ENCODE measurements around the gene LYSET. TPM values are rescaled to one million over a fixed set of nuclear protein-coding genes. Genes with fewer than 3 reads are reported as not detected.
"Not testable (repeated sequence)": the region's sequence is repeated elsewhere in the genome, so short reads cannot be mapped to it uniquely, and the experiment has no call there.

LYSET gene
- total and polyA plus RNA-seq, 4 donors: 12.7 to 42.2 (median 15.4) TPM

- ATAC-seq (ENCODE audit: low FRiP score) (no peak), DNase-seq (no peak)
- H3K9me3 ChIP-seq (ENCODE audit: control insufficient read depth, low read length): no peaks in the 10 kb centered on the region
- 52 to 63% methylated on average over 15 to 16 of the region's 16 CpGs for WGBS, 2 donors
- H3K36me3 ChIP-seq (ENCODE audit: control insufficient read depth in 1 of 2, insufficient read depth in 2 of 2, low read length in 1 of 2): no peaks in the 10 kb centered on the region
- H3K4me1 ChIP-seq (ENCODE audit: control insufficient read depth in 1 of 2, insufficient read depth in 2 of 2, low read length in 2 of 2): no peaks in the 10 kb centered on the region
- no peak overlapping the region for H3K27ac ChIP-seq (ENCODE audit: low read depth in 1 of 2, low read length in 2 of 2)
- H3K4me3 ChIP-seq (ENCODE audit: low read length in 2 of 2): no peak overlapping the region
- intact Hi-C loops (cut with DNase I): no loop called here
- H3K27me3 ChIP-seq (ENCODE audit: control insufficient read depth in 1 of 2, insufficient read depth in 2 of 2, low read length in 1 of 2): no peaks in the 10 kb centered on the region
Observed at GRCh38 chr14:93150227-93151208, 34.6 kb upstream of the LYSET start.

- no peak overlapping the region for H3K4me3 ChIP-seq (ENCODE audit: low read length in 2 of 2)
- WGBS, 2 donors: 75 to 80% methylated on average over 7 of the region's 7 CpGs
- DNase-seq (no peak), ATAC-seq (ENCODE audit: low FRiP score) (no peak)
- H3K27me3 ChIP-seq (ENCODE audit: control insufficient read depth in 1 of 2, insufficient read depth in 2 of 2, low read length in 1 of 2): no peaks in the 10 kb centered on the region
- no peak overlapping the region for H3K27ac ChIP-seq (ENCODE audit: low read depth in 1 of 2, low read length in 2 of 2)
- H3K4me1 ChIP-seq (ENCODE audit: control insufficient read depth in 1 of 2, insufficient read depth in 2 of 2, low read length in 2 of 2): no peaks in the 10 kb centered on the region
- intact Hi-C loops (cut with DNase I): no loop called here
- H3K36me3 ChIP-seq (ENCODE audit: control insufficient read depth in 1 of 2, insufficient read depth in 2 of 2, low read length in 1 of 2): no peaks in the 10 kb centered on the region
- no peaks in the 10 kb centered on the region for H3K9me3 ChIP-seq (ENCODE audit: control insufficient read depth, low read length)
Observed at GRCh38 chr14:93153121-93153520, 32.0 kb upstream of the LYSET start.

- no peak for ATAC-seq (ENCODE audit: low FRiP score)
- intact Hi-C loops (cut with DNase I): no loop called here
- Histone ChIP-seq H3K4me3 (ENCODE audit: low read length in 2 of 2) (no peak overlapping the region), H3K27ac (ENCODE audit: low read depth in 1 of 2, low read length in 2 of 2) (no peak overlapping the region), H3K27me3 (ENCODE audit: control insufficient read depth in 1 of 2, insufficient read depth in 2 of 2, low read length in 1 of 2) (no peaks in the 10 kb centered on the region), H3K9me3 (ENCODE audit: control insufficient read depth, low read length) (no peaks in the 10 kb centered on the region), H3K36me3 (ENCODE audit: control insufficient read depth in 1 of 2, insufficient read depth in 2 of 2, low read length in 1 of 2) (no peaks in the 10 kb centered on the region), H3K4me1 (ENCODE audit: control insufficient read depth in 1 of 2, insufficient read depth in 2 of 2, low read length in 2 of 2) (no peaks in the 10 kb centered on the region)
- no peak for DNase-seq
- 73 to 76% methylated on average over 2 of the region's 2 CpGs for WGBS, 2 donors
Observed at GRCh38 chr14:93155667-93156066, 29.4 kb upstream of the LYSET start.

GRCh38 chr14:93156693-93157369 lies 28.3 kb upstream of the LYSET start:
- DNase-seq (no peak), ATAC-seq (ENCODE audit: low FRiP score) (peak; percentile 38)
- 63 to 77% methylated on average over 8 of the region's 8 CpGs for WGBS, 2 donors
- intact Hi-C loops (cut with DNase I): no loop called here
- Histone ChIP-seq H3K27me3 (ENCODE audit: control insufficient read depth in 1 of 2, insufficient read depth in 2 of 2, low read length in 1 of 2) (no peaks in the 10 kb centered on the region), H3K4me3 (ENCODE audit: low read length in 2 of 2) (no peak overlapping the region), H3K4me1 (ENCODE audit: control insufficient read depth in 1 of 2, insufficient read depth in 2 of 2, low read length in 2 of 2) (no peaks in the 10 kb centered on the region), H3K27ac (ENCODE audit: low read depth in 1 of 2, low read length in 2 of 2) (no peak overlapping the region), H3K9me3 (ENCODE audit: control insufficient read depth, low read length) (no peaks in the 10 kb centered on the region), H3K36me3 (ENCODE audit: control insufficient read depth in 1 of 2, insufficient read depth in 2 of 2, low read length in 1 of 2) (no peaks in the 10 kb centered on the region)

GRCh38 chr14:93158349-93158748 lies 26.8 kb upstream of the LYSET start:
- ATAC-seq (ENCODE audit: low FRiP score); H3K4me1 ChIP-seq (ENCODE audit: control insufficient read depth in 1 of 2, insufficient read depth in 2 of 2, low read length in 2 of 2); DNase-seq; H3K9me3 ChIP-seq (ENCODE audit: control insufficient read depth, low read length); H3K4me3 ChIP-seq (ENCODE audit: low read length in 2 of 2); intact Hi-C loops (cut with DNase I); H3K36me3 ChIP-seq (ENCODE audit: control insufficient read depth in 1 of 2, insufficient read depth in 2 of 2, low read length in 1 of 2); H3K27me3 ChIP-seq (ENCODE audit: control insufficient read depth in 1 of 2, insufficient read depth in 2 of 2, low read length in 1 of 2); H3K27ac ChIP-seq (ENCODE audit: low read depth in 1 of 2, low read length in 2 of 2): not testable (repeated sequence)
- WGBS, 2 donors: 94 to 95% methylated on average over 7 of the region's 7 CpGs

GRCh38 chr14:93159625-93160352 lies 25.3 kb upstream of the LYSET start:
- H3K27me3 ChIP-seq (ENCODE audit: control insufficient read depth in 1 of 2, insufficient read depth in 2 of 2, low read length in 1 of 2); DNase-seq; H3K27ac ChIP-seq (ENCODE audit: low read depth in 1 of 2, low read length in 2 of 2); H3K4me3 ChIP-seq (ENCODE audit: low read length in 2 of 2); H3K9me3 ChIP-seq (ENCODE audit: control insufficient read depth, low read length); intact Hi-C loops (cut with DNase I); H3K4me1 ChIP-seq (ENCODE audit: control insufficient read depth in 1 of 2, insufficient read depth in 2 of 2, low read length in 2 of 2); ATAC-seq (ENCODE audit: low FRiP score); H3K36me3 ChIP-seq (ENCODE audit: control insufficient read depth in 1 of 2, insufficient read depth in 2 of 2, low read length in 1 of 2): not testable (repeated sequence)
- WGBS, 2 donors: 52 to 63% methylated on average over 5 of the region's 5 CpGs

GRCh38 chr14:93160353-93160801 lies 24.7 kb upstream of the LYSET start:
- Histone ChIP-seq H3K27me3 (ENCODE audit: control insufficient read depth in 1 of 2, insufficient read depth in 2 of 2, low read length in 1 of 2) (no peaks in the 10 kb centered on the region), H3K36me3 (ENCODE audit: control insufficient read depth in 1 of 2, insufficient read depth in 2 of 2, low read length in 1 of 2) (no peaks in the 10 kb centered on the region), H3K27ac (ENCODE audit: low read depth in 1 of 2, low read length in 2 of 2) (no peak overlapping the region), H3K4me1 (ENCODE audit: control insufficient read depth in 1 of 2, insufficient read depth in 2 of 2, low read length in 2 of 2) (no peaks in the 10 kb centered on the region), H3K4me3 (ENCODE audit: low read length in 2 of 2) (no peak overlapping the region), H3K9me3 (ENCODE audit: control insufficient read depth, low read length) (no peaks in the 10 kb centered on the region)
- ATAC-seq (ENCODE audit: low FRiP score) (no peak), DNase-seq (no peak)
- 37 to 40% methylated on average over 4 of the region's 4 CpGs for WGBS, 2 donors
- intact Hi-C loops (cut with DNase I): no loop called here

GRCh38 chr14:93161411-93161940 lies 23.6 kb upstream of the LYSET start:
- Histone ChIP-seq H3K4me1 (ENCODE audit: control insufficient read depth in 1 of 2, insufficient read depth in 2 of 2, low read length in 2 of 2) (no peaks in the 10 kb centered on the region), H3K9me3 (ENCODE audit: control insufficient read depth, low read length) (no peaks in the 10 kb centered on the region), H3K27ac (ENCODE audit: low read depth in 1 of 2, low read length in 2 of 2) (no peak overlapping the region), H3K4me3 (ENCODE audit: low read length in 2 of 2) (no peak overlapping the region), H3K27me3 (ENCODE audit: control insufficient read depth in 1 of 2, insufficient read depth in 2 of 2, low read length in 1 of 2) (no peaks in the 10 kb centered on the region), H3K36me3 (ENCODE audit: control insufficient read depth in 1 of 2, insufficient read depth in 2 of 2, low read length in 1 of 2) (no peaks in the 10 kb centered on the region)
- intact Hi-C loops (cut with DNase I): no loop called here
- WGBS, 2 donors: 74 to 83% methylated on average over 4 of the region's 4 CpGs
- no peak for ATAC-seq (ENCODE audit: low FRiP score)
- peak in 1 of 2 donors; percentile 45 for DNase-seq
